GM19397 (cell line): ENCODE data around the gene CAPN5.
A peak's percentile ranks its signal among the peaks of the same experiment; 100 is the strongest.
"Not testable (repeated sequence)": the region's sequence is repeated elsewhere in the genome, so short reads cannot be mapped to it uniquely, and the experiment has no call there.

Experiments
- ATAC-seq: cut with Tn5 transposase; IDR thresholded peaks from one replicate; pipeline ENCODE4 v1.9.1; 2021; ENCODE audit warnings: mild to moderate bottlenecking, moderate library complexity; ENCODE audit not compliant: unreplicated experiment

CAPN5 gene

DNA sequence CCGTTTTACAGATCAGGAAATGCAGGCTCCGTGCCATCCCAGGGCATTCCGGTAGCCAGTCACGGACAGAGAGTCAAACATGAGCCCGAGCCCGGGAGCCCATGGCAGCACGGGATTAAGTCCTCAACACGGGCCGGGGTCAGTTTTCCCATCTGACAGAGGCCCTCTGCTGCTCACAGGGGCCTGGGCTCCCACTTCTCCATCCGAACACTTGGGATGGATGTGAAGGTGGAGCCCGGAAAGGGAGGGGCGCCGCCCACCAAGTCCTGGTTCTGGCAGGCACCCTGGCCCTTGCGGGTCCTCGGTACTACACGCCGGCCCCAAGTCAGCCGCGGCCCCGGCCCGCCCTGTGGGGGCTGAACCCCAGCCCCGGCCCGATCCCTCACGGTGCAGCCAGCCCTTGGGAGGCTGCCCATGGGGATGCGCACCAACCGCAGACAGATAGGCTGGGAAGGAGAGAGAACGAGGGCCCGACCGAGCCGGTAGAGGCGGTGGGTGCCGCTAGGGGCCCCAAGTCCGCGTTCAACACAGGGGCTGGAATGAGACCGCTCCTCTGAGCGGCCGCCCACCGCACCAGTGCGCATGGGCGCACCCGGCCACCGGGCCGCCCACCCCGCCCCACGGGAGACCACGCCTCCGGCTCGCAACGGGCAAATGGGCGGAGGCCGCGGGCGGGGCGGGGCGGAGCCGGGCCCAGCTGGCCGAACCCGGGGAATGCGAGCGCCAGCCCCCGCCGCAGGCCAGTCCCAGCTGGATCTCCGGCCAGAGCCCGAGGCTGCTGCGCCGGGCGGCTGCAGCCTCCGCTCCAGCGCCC, at the start of gene CAPN5:
TSS of gene CAPN5 (plus strand) at position 743 of the 814 bp plus-strand sequence. CDS start 17,916 bp downstream, outside the sequence.
- ATAC-seq, result peak; percentile 93

DNA sequence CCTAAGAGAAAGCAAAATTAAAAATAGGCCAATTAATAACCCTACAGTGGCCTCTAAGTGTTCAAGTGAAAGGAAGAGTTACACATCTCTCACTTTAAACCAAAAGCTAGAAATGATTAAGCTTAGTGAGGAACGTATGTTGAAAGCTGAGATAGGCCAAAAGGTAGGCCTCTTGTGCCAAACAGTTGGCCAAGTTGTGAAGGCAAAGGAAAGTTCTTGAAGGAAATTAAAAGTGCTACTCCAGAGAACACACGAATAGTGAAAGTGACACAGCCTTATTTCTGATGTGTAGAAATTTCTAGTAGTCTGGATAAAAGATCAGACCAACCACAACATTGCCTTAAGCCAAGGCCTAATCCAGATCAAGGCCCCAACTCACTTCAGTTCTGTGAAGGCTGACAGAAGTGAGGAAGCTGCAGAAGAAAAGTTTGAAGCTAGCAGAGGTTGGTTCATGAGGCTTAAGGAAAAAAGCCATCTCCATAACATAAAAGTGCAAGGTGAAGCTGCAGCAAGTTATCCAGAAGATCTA, 48.3 kb upstream of the CAPN5 start:
- not testable (repeated sequence) for ATAC-seq

DNA sequence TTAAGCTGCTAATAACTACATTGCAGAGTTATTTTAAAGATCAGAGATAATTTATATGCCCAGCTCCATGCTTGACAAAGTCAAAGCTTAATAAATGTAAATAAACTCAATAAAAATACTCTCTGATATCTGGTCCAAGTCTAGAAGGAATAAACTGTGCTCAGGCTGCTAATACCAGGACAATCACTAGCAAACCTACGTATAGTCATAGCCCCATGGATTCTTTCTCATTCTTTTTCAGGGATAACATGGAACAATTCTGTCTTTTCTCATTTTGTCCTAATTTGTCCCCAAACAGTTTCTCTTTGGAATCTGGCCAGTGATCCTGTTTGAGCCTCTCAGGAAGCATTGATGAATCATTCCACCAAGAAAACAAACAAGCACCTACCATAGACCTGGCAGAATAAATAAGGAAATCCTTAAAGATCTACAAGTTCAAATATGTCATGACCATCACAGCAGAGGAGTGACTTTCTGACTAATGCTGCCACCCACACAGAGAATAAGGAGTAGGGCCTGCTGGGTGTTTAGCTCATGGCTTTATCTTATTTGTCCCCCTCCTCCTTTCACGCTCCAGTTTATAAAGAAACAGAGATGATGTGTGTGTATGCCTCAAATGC, 46.7 kb upstream of the CAPN5 start:
- ATAC-seq, result no peak

DNA sequence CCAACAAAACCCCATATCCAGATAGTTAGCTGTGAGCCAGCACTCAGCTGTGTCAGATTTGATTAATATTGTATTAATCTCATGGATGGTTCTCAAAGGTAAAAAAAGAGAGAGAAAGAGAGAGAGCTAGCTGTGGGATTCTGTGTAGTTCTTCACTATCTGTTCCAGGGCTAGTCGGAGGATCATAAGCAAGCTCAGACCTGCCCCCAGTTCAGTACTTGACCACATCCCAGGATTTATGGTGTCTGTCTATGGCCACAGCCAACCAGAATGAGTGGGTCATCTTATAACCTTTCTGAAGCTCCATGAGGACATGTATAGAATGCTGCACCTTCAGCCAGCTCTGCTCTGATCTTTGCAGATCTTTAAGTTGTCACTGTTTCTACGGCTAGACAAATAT, 46.0 kb upstream of the CAPN5 start:
- no peak for ATAC-seq

DNA sequence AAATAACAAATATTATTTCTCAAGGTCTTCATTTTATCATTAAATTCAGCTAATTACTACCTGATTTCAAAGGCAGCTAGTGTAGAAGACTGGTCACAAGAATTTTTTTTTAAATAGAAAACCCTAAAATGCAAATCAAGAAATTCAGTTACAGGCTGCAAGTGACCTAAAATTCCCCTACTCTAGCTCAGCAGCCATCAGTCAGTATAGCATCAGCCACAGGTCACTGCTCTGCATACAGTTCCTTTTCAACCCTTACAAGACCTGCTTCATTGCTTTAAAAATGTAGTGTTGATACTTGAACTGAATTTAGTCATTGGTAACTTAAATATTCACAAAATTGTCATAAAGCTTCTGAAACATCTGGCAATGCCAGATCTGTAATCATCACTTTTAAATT, 42.0 kb upstream of the CAPN5 start:
- no peak for ATAC-seq

DNA sequence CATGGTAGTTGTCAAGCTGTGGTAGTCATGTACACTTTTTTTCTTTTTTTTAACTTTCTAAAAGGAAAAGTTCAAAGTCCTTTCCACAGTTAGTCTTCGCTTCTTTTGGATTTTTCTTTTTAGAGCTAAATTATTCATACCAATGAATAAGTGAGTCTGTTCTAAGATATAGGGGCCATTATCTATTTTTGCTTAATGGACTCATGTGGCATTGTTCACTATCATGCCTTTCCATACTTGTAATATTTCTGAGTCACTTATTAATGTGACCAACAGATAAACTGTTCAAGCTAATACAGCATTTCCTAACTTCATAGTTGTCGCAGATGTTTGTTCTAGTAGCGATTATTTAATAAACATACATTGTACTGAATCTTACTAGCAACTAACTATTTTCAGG, 40.5 kb upstream of the CAPN5 start:
- ATAC-seq, result no peak

DNA sequence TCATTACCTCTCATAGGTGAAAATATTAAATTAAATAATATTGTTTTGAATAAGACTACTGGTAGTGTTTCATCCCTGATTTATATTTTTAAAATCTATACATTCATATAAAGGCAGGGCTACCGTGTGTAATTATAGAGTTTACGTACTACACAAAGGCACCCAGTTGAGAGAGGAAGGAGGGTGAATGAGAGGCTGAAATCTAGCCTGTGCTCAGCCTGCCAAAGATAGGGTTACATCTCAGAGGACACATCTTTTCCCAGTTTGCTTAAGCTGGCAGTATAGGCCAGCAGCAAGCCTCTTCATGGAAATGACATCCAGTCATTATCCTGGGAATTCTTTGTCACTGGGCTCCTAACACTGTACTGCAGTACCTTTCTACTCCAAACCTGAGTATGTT, 40.0 kb upstream of the CAPN5 start:
- ATAC-seq, result no peak

DNA sequence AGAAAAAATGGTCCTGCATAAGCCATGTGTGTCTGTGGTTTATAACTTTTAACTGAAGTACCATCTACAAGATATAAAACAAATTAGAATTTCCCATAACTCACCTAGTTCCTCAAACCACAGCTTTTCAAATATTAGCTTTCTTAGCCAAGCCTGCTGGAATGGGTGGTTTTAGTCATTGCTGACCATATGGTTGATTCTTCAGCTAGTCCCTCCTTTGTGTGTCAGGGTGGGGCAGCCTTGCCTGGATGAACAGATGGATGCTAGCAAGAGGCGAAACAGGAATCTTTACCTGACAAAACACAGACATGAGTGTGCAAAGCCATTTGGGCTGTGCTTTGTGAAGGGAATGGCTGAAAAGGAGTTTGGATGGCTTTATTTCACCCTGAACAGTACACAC, 39.5 kb upstream of the CAPN5 start:
- no peak for ATAC-seq

DNA sequence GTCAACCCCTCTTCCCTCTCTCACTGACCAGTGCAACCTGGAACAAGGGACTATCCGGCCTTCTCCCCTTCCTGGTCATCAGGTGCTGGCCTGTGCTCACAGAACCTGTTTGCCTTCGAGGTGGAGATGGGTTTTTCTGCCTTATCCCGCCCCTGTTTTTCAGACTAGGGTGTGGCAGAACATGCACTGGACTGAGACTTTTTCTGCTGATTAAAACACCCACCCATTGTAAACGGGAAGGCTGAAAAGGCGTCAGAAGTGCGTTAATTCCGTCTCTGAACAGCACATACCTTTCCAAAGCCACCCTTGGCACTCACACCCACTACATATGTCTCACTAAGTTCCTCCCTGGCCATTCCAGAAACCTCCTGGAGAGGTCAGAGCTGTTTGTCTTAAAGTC, 36.9 kb upstream of the CAPN5 start:
- no peak for ATAC-seq

DNA sequence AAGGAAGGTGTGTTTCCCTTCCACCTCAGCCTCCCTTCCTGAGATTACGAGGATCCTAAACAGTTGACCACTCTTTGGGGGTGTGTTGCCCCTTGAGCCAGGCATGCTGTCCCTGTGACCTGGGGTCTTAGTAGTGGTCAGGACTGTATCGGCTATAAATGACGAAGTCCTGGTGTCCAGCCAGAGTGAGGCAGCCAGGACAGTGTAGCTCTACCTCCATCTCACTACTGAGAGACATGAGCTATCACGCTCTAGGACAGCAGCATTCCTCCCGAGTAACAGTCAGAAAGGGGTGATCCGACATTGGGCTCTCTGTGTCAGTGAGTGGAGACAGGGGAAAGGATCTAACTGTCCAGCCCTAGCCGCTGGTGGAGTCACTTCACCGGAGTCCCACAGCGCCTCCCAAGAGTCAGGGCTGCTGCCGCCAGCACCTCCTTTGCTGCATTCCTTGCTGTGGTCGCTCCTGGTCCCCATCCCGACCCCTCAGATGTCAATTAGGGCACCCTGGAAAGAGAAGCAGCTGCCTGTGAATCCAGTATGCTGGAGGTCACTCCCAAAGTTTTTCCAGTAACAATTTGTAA, 35.8 kb upstream of the CAPN5 start:
- ATAC-seq, result no peak

DNA sequence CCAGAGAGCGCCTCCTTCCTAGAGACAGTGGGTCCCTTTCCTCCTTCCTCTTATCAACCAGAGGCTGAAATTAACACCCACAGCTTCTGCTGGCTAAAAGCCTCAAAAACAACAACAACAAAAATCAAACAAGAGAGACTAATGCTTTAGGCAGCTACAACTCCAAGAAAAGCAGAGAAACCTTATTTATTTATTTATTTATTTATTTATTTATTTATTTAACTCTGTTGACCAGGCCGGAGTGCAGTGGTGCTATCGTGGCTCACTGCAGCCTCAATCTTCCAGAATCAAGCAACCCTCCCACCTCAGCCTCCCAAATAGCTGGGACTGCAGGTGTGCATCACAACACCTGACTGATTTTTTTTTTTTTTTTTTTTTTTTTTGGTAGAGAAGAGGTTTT, 35.2 kb upstream of the CAPN5 start:
- no peak for ATAC-seq

DNA sequence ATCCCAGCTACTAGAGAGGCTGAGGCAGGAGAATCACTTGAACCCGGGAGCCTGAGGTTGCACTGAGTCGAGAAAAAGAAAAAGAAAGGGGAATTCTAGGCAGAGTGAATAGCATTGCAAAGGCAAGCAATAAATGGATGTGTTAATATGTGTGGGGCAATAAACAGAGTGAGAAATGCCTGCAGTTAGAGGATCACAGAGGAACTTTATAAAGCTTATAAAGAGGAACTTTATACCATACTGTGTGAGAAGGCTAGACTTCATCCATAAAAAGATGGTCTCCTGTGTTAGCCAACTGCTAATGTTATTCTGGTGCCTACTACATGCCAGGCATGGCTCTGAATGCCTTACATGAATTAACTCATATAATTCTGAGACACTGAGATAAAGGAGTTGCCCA, 31.7 kb upstream of the CAPN5 start:
- ATAC-seq, result no peak

DNA sequence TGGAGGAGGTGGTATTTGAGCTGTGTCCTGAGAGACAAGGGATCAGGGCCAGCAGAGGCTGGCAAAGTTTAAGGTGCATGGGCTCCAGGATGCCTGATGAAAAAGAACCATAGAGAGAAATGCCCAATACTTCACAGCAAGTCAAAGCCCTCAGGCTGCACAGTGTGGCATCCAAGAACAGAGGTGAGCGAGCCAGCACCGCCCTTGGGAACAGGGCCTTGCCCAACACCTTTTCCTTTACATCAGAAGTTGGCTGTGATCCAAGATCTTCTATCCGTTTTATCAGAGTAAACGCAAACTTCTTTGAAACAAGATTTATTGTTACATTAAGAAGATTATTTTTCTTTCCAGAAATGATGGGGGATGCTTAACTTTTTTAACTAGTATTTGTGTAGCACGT, 31.2 kb upstream of the CAPN5 start:
- ATAC-seq, result no peak

DNA sequence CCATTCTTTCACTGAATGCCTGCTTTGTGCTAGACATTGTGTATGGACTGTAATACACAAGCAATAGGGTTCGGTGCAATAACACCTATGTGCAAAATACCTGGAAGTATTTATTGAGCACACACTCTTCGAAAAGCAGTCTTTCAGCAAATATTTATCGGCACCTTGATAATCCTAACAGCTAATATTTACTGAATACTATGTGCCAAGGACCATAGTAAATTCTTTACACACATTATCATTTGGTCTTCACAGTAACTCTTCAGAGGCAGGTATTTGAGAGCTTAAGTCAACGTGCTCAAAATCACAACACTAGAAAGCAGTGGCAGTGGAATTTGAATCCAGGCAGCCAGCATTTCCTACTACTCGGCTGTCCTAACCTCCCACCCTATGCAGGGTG, 30.4 kb upstream of the CAPN5 start:
- ATAC-seq, result no peak

DNA sequence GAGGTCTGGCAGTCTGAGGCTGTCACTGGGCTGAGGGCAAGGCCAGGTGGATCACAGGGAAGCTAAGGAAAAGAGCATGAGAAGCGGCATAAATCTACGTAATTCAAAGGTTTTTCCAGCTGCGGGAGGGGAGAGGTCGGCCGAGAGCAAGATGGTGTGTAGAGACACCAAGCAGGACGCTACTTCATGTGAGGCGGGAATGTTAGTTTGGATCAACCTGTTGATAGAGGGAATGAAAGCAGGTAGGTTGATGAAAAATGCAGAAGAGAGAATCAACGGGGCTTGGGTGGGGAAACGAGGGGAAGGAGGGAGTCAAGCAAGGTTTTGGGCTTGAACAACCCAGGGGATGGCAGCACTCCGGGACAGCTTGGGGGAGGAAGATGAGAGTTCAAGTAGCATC, 29.7 kb upstream of the CAPN5 start:
- no peak for ATAC-seq

DNA sequence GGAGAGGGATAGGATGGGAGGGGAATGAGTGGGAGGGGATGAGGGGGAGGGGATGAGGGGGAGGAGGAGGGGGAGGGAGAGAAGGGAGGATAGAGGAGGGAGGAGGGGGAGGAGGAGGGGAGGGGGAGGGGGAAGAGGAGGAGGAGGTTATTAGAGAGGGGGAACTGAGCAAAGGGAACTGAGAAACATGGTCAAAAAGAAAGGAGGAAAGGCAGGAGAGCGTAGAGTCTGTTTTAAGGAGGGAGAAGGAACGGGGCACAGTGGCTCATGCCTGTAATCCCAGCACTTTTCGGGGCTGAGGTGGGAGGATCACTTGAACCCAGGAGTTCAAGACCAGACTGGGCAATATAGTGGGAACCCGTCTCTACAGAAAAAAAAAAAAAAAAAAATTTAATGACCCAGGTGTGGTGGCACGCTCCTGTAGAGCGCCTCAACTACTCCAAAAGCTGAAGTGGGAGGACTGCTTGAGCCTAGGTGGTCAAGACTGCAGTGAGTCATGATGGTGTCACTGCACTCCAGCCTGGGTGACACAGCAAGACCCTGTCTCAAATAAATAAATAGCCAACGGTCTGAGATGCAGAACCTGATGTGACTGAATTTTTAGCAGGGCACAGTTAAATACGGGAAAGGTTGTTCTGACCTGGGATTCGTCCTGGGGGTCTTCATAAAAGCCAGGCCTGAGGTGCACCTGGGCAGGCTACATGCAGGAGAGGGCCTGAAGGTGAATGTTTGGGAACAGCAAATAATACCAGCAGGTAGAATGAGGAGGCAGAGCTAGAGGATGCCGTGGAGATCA, 28.5 kb upstream of the CAPN5 start:
- ATAC-seq, result no peak

DNA sequence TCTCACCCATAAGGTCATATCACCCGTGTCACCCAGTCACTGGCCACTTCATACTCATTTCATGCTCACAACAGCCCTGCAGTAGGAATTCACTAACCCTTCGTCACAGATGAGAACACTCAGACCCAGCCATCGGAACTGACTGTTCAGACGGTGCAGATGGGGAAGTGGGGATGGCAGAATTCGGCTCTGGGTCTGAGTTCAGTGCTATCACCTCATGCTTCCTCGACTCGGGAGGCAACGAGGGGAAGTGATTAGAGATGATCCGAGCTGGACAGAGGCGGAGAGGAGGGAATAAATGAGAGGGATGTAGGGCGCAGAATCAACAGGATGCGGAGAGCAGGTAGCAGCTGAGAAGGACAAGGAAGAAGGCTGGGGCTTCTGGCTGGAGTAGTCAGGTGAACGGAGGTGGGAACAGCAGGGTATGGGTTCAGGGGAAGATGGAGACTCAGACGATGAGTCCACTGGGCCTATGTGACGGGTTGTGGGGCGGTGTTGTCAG, 27.9 kb upstream of the CAPN5 start:
- no peak for ATAC-seq

DNA sequence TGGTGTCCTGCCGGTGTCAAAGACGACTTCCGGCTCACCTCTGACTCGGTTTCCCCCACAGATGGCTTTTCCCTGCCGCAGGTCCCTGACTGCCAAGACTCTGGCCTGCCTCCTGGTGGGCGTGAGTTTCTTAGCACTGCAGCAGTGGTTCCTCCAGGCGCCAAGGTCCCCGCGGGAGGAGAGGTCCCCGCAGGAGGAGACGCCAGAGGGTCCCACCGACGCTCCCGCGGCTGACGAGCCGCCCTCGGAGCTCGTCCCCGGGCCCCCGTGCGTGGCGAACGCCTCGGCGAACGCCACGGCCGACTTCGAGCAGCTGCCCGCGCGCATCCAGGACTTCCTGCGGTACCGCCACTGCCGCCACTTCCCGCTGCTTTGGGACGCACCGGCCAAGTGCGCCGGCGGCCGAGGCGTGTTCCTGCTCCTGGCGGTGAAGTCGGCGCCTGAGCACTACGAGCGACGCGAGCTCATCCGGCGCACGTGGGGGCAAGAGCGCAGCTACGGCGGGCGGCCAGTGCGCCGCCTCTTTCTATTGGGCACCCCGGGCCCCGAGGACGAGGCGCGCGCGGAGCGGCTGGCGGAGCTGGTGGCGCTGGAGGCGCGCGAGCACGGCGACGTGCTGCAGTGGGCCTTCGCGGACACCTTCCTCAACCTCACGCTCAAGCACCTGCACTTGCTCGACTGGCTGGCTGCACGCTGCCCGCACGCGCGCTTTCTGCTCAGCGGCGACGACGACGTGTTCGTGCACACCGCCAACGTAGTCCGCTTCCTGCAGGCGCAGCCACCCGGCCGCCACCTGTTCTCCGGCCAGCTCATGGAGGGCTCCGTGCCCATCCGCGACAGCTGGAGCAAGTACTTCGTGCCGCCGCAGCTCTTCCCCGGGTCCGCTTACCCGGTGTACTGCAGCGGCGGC, 27.0 kb upstream of the CAPN5 start:
- no peak for ATAC-seq

DNA sequence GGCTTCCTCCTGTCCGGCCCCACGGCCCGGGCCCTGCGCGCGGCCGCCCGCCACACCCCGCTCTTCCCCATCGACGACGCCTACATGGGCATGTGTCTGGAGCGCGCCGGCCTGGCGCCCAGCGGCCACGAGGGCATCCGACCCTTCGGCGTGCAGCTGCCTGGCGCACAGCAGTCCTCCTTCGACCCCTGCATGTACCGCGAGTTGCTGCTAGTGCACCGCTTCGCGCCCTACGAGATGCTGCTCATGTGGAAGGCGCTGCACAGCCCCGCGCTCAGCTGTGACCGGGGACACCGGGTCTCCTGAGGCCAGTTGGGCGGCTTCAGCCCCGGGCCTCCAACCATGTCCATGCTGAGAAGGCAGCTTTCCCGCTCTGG, 26.4 kb upstream of the CAPN5 start:
- ATAC-seq, result no peak

DNA sequence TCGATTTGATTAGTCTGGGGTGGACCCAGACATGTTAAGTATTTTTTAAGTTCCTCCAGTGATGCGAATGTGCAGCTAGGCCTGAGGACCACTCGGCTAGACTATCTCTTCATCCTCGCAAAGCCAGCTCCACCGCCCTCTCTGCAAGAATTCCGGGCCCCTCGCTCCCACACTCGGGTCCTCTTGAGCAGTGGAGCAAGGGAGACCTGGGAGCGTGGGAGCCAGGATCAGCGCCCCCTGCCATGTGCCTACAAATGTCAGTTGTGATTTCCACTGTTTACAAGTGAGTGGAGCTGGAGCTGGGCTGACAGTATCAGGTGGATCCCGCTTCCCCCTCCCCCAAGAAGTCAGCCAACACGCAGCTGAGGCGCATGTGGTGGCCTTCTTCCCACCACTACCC, 25.9 kb upstream of the CAPN5 start:
- no peak for ATAC-seq
